Right atrium auricular region (tissue), 2 donors: ENCODE results near the gene PRAMEF2. TPM values are rescaled to one million over a fixed set of nuclear protein-coding genes. Genes with fewer than 3 reads are reported as not detected.
"Not testable (repeated sequence)": the region's sequence is repeated elsewhere in the genome, so short reads cannot be mapped to it uniquely, and the experiment has no call there.

Source experiments
- DNase-seq: peaks from one replicate; pipeline ENCODE4 v3.0.0-alpha.2; 2019; ENCODE audit warnings: low spot score
- H3K27ac ChIP-seq, 2 donors: fragments of 200-600 bp; sonication (generic); 1 replicate in 1 of 2; 2 replicates in 1 of 2; pipeline ENCODE4 v1.5.1; 2016 to 2019
- H3K27me3 ChIP-seq, 2 donors: fragments of 200-600 bp; sonication (generic); one replicate each; pipeline versions ENCODE4 v1.5.1 to v1.6.0; 2017 to 2019
- H3K36me3 ChIP-seq: fragments of 200-600 bp; sonication (generic); one replicate; pipeline ENCODE4 v1.5.1; 2016
- H3K4me1 ChIP-seq, 2 donors: fragments of 200-600 bp; sonication (generic); one replicate each; pipeline versions ENCODE4 v1.5.1 to v1.6.0; 2017 to 2019
- H3K4me3 ChIP-seq, 2 donors: fragments of 200-600 bp; sonication (generic); 1 replicate in 1 of 2; 2 replicates in 1 of 2; pipeline ENCODE4 v1.5.1; 2017 to 2019; ENCODE audit warnings: mild to moderate bottlenecking in 1 of 2, moderate library complexity in 1 of 2
- H3K9me3 ChIP-seq, 2 donors: fragments of 200-600 bp; sonication (generic); one replicate each; pipeline ENCODE4 v1.5.1; 2019
- total RNA-seq, 2 donors: library from RNA; depleted of rRNA; stranded (reverse); fragments of >200 nt; gene quantifications; one replicate each; pipeline ENCODE4 v1.1.0, GENCODE V29; 2016
- TF ChIP-seq, protein P1 (sequence below), 2 donors: fragments of 200-600 bp; sonication (generic); IDR thresholded peaks; one replicate each; pipeline ENCODE4 v1.5.1; 2019; ENCODE audit warnings: antibody characterized with exemption in 2 of 2

Gene PRAMEF2
- not detected for total RNA-seq

- H3K4me1 ChIP-seq, H3K36me3 ChIP-seq, H3K27ac ChIP-seq, H3K9me3 ChIP-seq, DNase-seq, H3K27me3 ChIP-seq, H3K4me3 ChIP-seq: not testable (repeated sequence)
These were observed at the start of gene PRAMEF2 for GRCh38 chr1:12856786-12857185. Gene PRAMEF2 (plus strand): TSS chr1:12857086. CDS start chr1:12859010, 1,924 bp downstream.

DNA sequence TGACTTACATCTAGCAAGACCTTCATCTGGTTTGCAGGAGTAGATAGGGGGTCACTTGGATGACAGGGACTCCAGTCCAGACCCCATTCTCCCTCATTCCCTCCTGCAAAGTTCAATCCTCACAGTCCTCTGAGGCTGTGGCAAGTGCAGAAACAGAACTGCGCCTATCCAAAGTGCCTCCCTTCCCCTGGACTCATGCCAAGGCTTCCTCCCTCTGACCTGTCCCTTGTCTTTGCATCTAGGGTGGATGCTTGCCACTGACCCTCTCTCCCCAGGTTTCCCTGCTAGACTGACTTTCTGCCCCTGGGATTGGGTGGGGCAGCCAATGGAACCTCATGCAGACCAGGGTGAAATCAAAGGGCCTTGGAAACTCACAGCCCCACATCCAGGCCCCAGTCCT lies 47.0 kb upstream of the PRAMEF2 start:
- no peaks in the 10 kb centered on the region for H3K36me3 ChIP-seq
- H3K27ac ChIP-seq = no peak overlapping the region
- H3K4me1 ChIP-seq = no peaks in the 10 kb centered on the region
- H3K9me3 ChIP-seq = peaks cover 0 to under 1% of the 10 kb centered on the region in 2 donors
- TF ChIP-seq, protein P1, sequence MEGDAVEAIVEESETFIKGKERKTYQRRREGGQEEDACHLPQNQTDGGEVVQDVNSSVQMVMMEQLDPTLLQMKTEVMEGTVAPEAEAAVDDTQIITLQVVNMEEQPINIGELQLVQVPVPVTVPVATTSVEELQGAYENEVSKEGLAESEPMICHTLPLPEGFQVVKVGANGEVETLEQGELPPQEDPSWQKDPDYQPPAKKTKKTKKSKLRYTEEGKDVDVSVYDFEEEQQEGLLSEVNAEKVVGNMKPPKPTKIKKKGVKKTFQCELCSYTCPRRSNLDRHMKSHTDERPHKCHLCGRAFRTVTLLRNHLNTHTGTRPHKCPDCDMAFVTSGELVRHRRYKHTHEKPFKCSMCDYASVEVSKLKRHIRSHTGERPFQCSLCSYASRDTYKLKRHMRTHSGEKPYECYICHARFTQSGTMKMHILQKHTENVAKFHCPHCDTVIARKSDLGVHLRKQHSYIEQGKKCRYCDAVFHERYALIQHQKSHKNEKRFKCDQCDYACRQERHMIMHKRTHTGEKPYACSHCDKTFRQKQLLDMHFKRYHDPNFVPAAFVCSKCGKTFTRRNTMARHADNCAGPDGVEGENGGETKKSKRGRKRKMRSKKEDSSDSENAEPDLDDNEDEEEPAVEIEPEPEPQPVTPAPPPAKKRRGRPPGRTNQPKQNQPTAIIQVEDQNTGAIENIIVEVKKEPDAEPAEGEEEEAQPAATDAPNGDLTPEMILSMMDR (IDR thresholded peaks at IDR 0.05) = no peak
- DNase-seq = no peak
- H3K27me3 ChIP-seq = no peaks in the 10 kb centered on the region
- no peak overlapping the region for H3K4me3 ChIP-seq

GRCh38 chr1:12810691-12811408 lies 46.0 kb upstream of the PRAMEF2 start:
- H3K4me1 ChIP-seq = no peaks in the 10 kb centered on the region
- H3K9me3 ChIP-seq = no peaks in the 10 kb centered on the region
- H3K27me3 ChIP-seq = no peaks in the 10 kb centered on the region
- H3K27ac ChIP-seq = no peak overlapping the region
- TF ChIP-seq, protein P1 (IDR thresholded peaks at IDR 0.05) = no peak
- no peaks in the 10 kb centered on the region for H3K36me3 ChIP-seq
- H3K4me3 ChIP-seq = no peak overlapping the region
- DNase-seq = no peak

DNA sequence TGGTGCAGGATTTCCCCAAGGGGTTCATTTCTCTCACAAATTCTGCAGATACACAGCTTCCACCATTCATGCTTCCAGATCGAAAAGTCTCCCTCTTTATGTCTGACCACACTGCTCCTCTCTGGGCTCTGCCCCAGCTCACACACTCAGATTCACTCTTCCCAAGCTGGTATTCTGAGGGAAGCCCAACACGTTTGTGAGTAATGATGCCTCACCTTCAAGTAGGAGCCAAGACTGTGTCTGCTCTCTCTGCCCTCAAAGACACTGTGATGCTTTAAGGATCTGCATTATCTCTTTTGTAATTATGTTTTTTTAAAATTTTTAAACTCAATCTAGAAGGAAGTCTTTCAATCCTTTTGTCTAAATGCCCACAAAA lies 45.5 kb upstream of the PRAMEF2 start:
- no peaks in the 10 kb centered on the region for H3K36me3 ChIP-seq
- H3K9me3 ChIP-seq = no peaks in the 10 kb centered on the region
- no peaks in the 10 kb centered on the region for H3K27me3 ChIP-seq
- no peak overlapping the region for H3K4me3 ChIP-seq
- H3K27ac ChIP-seq = no peak overlapping the region
- H3K4me1 ChIP-seq = no peaks in the 10 kb centered on the region
- TF ChIP-seq, protein P1 (IDR thresholded peaks at IDR 0.05) = no peak
- no peak for DNase-seq

GRCh38 chr1:12819061-12819460 lies 37.8 kb upstream of the PRAMEF2 start:
- not testable (repeated sequence) for DNase-seq, H3K27ac ChIP-seq, H3K4me1 ChIP-seq, H3K36me3 ChIP-seq, H3K9me3 ChIP-seq, H3K27me3 ChIP-seq, H3K4me3 ChIP-seq

GRCh38 chr1:12831310-12831709 lies 25.6 kb upstream of the PRAMEF2 start, which contains the start of gene PRAMEF11:
Gene PRAMEF11 (minus strand): TSS chr1:12831410. CDS start chr1:12828789, 2,621 bp downstream.
- DNase-seq, H3K36me3 ChIP-seq, H3K4me1 ChIP-seq, H3K27ac ChIP-seq, H3K4me3 ChIP-seq, H3K9me3 ChIP-seq, H3K27me3 ChIP-seq: not testable (repeated sequence)

DNA sequence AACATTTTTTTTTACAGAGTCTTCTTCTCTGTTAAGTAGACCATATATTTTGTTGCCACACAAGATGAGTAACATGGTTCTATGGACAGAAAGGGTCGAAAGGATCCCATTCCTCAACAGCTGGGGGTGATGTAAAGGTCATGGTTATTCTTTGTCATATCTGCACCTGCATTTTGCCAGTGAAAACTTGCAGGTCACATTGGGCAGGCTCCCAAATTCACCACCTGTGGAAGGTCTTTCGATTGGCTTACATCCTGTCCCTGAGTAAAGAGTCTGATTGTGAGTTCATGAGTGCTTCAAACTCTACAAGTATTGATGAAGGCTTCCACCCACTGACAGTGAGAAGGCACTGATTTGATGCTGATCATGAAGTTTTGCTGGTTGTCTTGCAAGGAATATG lies 23.6 kb upstream of the PRAMEF2 start:
- DNase-seq, H3K4me1 ChIP-seq, H3K27me3 ChIP-seq, H3K9me3 ChIP-seq, H3K4me3 ChIP-seq, H3K36me3 ChIP-seq, H3K27ac ChIP-seq: not testable (repeated sequence)

GRCh38 chr1:12848620-12849019 lies 8.3 kb upstream of the PRAMEF2 start, which contains the start of gene HNRNPCL1:
Gene HNRNPCL1 (minus strand): TSS chr1:12848720. CDS start chr1:12848289, 431 bp downstream.
- H3K27ac ChIP-seq, H3K4me3 ChIP-seq, H3K27me3 ChIP-seq, H3K9me3 ChIP-seq, DNase-seq, H3K4me1 ChIP-seq, H3K36me3 ChIP-seq: not testable (repeated sequence)
